Measurements from ENCODE around the gene SCRN3.
"Not testable (repeated sequence)": the region's sequence is repeated elsewhere in the genome, so short reads cannot be mapped to it uniquely, and the experiment has no call there.

SCRN3 gene

GRCh38 chr2:174383796-174384195 is 11.7 kb upstream of the SCRN3 start:
- Histone ChIP-seq H3K36me3 (no peaks in the 10 kb centered on the region), H3K27me3 (no peaks in the 10 kb centered on the region), H3K9me3 (no peaks in the 10 kb centered on the region), H3K4me1 (no peaks in the 10 kb centered on the region), H3K4me3 (ENCODE audit: low read depth, low read length) (no peak overlapping the region)
- TF ChIP-seq CTCF (IDR thresholded peaks at IDR 0.05; ENCODE audit: low read depth, low read length), result no peak
- DNase-seq, result no peak

GRCh38 chr2:174385201-174385600 is 10.3 kb upstream of the SCRN3 start:
- DNase-seq, result no peak
- Histone ChIP-seq H3K36me3 (no peaks in the 10 kb centered on the region), H3K4me1 (no peaks in the 10 kb centered on the region), H3K4me3 (ENCODE audit: low read depth, low read length) (no peak overlapping the region), H3K9me3 (no peaks in the 10 kb centered on the region), H3K27me3 (no peaks in the 10 kb centered on the region)
- TF ChIP-seq CTCF (IDR thresholded peaks at IDR 0.05; ENCODE audit: low read depth, low read length), result no peak

- DNase-seq; H3K36me3 ChIP-seq; H3K4me3 ChIP-seq (ENCODE audit: low read depth, low read length); H3K4me1 ChIP-seq; H3K27me3 ChIP-seq; H3K9me3 ChIP-seq: not testable (repeated sequence)
Measured at GRCh38 chr2:174388706-174389105, 6.8 kb upstream of the SCRN3 start.

GRCh38 chr2:174389542-174389941 is 6.0 kb upstream of the SCRN3 start:
- DNase-seq, result no peak
- H3K36me3 ChIP-seq, result no peaks in the 10 kb centered on the region

DNA sequence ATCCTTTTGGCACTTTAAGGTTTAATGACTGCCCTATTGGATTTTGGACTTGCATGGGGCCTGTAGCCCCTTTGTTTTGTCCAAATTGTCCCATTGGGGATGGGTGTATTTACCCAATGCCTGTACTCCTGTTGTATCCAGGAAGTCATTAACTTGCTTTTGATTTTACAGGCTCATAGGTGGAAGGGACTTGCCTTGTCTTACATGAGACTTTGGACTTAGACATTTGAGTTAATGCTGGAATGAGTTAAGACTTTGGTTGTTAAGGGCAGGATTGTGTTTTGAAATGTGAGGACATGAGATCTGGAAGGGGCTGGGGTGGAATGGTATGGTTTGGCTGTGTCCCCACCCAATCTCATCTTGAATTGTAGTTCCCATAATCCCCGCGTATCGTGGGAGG is 5.2 kb upstream of the SCRN3 start:
- not testable (repeated sequence) for H3K27me3 ChIP-seq; H3K36me3 ChIP-seq; H3K4me1 ChIP-seq; H3K9me3 ChIP-seq; DNase-seq; H3K4me3 ChIP-seq (ENCODE audit: low read depth, low read length)

More at GRCh38 chr2:174389542-174389941, 6.0 kb upstream of the SCRN3 start:
- H3K9me3 ChIP-seq, result no peaks in the 10 kb centered on the region
- no peak overlapping the region for H3K4me3 ChIP-seq (ENCODE audit: low read depth, low read length)
- no peaks in the 10 kb centered on the region for H3K4me1 ChIP-seq
- no peak for TF ChIP-seq CTCF (IDR thresholded peaks at IDR 0.05; ENCODE audit: low read depth, low read length)
- no peaks in the 10 kb centered on the region for H3K27me3 ChIP-seq

DNA sequence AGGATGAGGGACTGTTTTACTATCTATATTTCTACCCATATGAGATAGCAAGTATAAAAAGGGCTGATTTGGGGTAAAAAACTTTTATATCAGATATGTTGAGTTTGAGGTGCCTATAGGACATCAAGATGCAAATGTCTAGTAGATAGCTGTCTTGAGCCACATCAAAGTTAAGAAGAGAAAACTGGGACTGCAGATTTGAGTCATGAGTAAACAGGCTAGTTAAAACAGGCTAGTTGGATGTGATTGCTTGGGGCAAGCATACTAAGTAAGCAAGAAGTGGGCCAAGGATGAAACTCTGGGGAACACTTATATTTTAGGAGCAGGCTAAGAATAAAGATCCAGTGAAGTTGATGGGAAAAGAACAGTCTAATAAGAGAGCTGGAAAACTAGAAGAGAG is 2.8 kb upstream of the SCRN3 start:
- no peaks in the 10 kb centered on the region for H3K36me3 ChIP-seq
- no peak for DNase-seq
- H3K27me3 ChIP-seq, result no peaks in the 10 kb centered on the region
- no peak for TF ChIP-seq CTCF (IDR thresholded peaks at IDR 0.05; ENCODE audit: low read depth, low read length)
- H3K4me3 ChIP-seq (ENCODE audit: low read depth, low read length), result no peak overlapping the region
- H3K9me3 ChIP-seq, result no peaks in the 10 kb centered on the region
- no peaks in the 10 kb centered on the region for H3K4me1 ChIP-seq

DNA sequence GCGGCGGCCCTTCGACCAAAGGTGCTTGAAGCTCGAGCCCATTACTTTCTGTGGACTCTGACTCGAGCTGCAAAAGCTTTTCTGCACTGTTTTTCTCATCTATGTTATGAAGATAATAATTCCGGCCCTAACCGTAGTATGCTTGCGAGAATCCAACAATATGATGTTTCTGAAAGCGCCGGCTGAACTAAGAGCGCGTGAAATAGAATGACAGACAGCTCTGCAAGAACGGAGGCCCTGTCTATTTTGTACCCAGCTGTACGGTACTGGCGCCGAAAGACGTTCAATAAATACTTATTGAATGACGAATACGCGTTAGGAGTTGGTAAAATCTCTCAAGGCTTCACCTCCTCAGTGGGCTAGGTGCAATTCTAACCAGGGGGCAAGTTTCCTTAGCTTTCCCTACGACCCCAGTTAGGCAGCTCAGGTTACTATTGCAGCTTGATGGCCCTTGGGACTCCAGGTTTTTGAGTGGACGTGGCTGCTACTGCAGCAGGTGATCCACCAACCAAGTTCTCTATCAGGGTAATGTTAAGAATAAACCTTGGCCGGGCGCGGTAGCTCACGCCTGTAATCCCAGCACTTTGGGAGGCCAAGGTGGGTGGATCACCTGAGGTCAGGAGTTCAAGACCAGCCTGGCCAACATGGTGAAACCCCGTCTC is 570 bp downstream of the SCRN3 start:
- peak overlapping the region; percentile 78 for H3K4me3 ChIP-seq (ENCODE audit: low read depth, low read length)
- H3K36me3 ChIP-seq, result no peaks in the 10 kb centered on the region
- H3K9me3 ChIP-seq, result no peaks in the 10 kb centered on the region
- no peaks in the 10 kb centered on the region for H3K4me1 ChIP-seq
- DNase-seq, result no peak
- H3K27me3 ChIP-seq, result no peaks in the 10 kb centered on the region
- TF ChIP-seq CTCF (IDR thresholded peaks at IDR 0.05; ENCODE audit: low read depth, low read length), result no peak
